Measurements from ENCODE around the gene GTF2H1.

DNA sequence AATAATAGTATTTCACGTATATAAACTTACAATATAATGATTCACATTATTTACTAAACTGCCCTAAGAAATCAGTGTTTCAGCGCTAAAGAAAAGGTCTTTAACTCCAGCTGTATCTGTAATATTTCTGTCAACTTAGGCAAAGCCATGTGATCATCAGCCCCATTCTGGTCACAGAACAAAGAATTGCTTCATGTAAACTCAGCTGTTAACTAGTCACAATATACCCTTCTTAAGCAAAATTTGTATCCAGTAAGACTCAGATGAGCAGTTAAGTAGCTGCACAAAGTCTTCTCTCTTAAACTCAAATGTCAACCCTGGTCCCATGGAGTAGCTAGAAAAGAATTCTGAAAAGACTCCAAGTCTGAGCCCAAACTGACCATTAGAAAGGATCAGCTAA is 27.1 kb upstream of the GTF2H1 start:
- TF ChIP-seq SETDB1 (IDR thresholded peaks at IDR 0.05; ENCODE audit: low read length) (no peak), PHF20 (IDR thresholded peaks at IDR 0.05; ENCODE audit: partially characterized antibody) (no peak), RCOR1 (IDR thresholded peaks at IDR 0.05; ENCODE audit: borderline replicate concordance in 1 of 2, low read depth in 2 of 2, low read length in 2 of 2) (no peak), TAF15 (IDR thresholded peaks at IDR 0.05; ENCODE audit: low read depth, low read length) (no peak)
- TF ChIP-seq, protein P1, sequence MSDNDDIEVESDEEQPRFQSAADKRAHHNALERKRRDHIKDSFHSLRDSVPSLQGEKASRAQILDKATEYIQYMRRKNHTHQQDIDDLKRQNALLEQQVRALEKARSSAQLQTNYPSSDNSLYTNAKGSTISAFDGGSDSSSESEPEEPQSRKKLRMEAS (CRISPR knock-in tag; IDR thresholded peaks at IDR 0.05) = no peak

All from K562 (cell line).